ENCODE results near the gene SLCO3A1.

DNA sequence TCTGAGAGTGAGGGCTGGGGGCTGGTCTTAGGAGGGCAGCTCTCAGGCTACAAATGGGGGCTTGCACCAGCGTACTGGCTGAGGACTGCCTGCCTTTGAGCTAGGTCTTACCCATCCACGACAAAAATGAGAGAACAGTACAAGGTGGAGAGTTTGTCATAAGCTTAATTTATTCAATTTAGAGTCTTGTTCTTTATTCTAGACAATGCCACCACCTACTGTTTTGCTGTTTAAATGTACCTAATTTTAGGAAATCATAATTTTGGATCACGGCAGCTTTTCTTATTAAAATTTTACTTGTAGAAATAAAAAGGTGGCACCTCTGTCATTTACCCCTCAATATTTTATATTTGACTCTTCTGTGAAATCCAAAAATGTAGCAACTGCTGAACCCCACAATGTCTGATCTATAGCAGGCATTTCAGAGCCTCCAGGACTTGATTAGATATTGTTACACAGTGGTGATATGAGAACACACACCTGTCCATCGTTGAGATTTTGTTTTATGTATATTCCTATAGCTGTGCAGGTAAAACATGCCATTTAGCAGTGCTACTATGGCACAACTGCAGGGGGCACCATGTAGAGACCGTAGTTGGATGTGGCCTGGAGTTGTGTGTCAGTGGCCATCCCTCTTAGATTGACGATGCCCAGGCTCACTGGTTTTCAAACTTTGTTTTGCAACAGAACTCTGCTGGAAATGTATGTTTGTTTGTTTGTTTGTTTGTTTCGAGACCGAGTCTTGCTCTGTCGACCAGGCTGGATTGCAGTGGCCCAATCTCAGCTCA, 88.6 kb downstream of the SLCO3A1 start:
- TF ChIP-seq, protein P1, sequence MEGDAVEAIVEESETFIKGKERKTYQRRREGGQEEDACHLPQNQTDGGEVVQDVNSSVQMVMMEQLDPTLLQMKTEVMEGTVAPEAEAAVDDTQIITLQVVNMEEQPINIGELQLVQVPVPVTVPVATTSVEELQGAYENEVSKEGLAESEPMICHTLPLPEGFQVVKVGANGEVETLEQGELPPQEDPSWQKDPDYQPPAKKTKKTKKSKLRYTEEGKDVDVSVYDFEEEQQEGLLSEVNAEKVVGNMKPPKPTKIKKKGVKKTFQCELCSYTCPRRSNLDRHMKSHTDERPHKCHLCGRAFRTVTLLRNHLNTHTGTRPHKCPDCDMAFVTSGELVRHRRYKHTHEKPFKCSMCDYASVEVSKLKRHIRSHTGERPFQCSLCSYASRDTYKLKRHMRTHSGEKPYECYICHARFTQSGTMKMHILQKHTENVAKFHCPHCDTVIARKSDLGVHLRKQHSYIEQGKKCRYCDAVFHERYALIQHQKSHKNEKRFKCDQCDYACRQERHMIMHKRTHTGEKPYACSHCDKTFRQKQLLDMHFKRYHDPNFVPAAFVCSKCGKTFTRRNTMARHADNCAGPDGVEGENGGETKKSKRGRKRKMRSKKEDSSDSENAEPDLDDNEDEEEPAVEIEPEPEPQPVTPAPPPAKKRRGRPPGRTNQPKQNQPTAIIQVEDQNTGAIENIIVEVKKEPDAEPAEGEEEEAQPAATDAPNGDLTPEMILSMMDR (IDR thresholded peaks at IDR 0.05; ENCODE audit: low read depth, low read length, missing input control) = no peak
- TF ChIP-seq RAD21 (IDR thresholded peaks at IDR 0.05) (peak; percentile 12 to 25), TAF1 (conservative IDR thresholded peaks at IDR 0.05) (no peak), GABPA (IDR thresholded peaks at IDR 0.05 in 1 of 2, conservative IDR thresholded peaks at IDR 0.05 in 1 of 2) (no peak), EGR1 (IDR thresholded peaks at IDR 0.05; ENCODE audit: low read depth in 2 of 2) (no peak), SP1 (IDR thresholded peaks at IDR 0.05) (no peak), RXRA (IDR thresholded peaks at IDR 0.05) (no peak), JUND (IDR thresholded peaks at IDR 0.05) (no peak), NR2F2 (IDR thresholded peaks at IDR 0.05) (no peak), YY1 (IDR thresholded peaks at IDR 0.05) (no peak)
- TF ChIP-seq, protein P2, sequence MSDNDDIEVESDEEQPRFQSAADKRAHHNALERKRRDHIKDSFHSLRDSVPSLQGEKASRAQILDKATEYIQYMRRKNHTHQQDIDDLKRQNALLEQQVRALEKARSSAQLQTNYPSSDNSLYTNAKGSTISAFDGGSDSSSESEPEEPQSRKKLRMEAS (IDR thresholded peaks at IDR 0.05) = no peak
- TF ChIP-seq, protein P3, sequence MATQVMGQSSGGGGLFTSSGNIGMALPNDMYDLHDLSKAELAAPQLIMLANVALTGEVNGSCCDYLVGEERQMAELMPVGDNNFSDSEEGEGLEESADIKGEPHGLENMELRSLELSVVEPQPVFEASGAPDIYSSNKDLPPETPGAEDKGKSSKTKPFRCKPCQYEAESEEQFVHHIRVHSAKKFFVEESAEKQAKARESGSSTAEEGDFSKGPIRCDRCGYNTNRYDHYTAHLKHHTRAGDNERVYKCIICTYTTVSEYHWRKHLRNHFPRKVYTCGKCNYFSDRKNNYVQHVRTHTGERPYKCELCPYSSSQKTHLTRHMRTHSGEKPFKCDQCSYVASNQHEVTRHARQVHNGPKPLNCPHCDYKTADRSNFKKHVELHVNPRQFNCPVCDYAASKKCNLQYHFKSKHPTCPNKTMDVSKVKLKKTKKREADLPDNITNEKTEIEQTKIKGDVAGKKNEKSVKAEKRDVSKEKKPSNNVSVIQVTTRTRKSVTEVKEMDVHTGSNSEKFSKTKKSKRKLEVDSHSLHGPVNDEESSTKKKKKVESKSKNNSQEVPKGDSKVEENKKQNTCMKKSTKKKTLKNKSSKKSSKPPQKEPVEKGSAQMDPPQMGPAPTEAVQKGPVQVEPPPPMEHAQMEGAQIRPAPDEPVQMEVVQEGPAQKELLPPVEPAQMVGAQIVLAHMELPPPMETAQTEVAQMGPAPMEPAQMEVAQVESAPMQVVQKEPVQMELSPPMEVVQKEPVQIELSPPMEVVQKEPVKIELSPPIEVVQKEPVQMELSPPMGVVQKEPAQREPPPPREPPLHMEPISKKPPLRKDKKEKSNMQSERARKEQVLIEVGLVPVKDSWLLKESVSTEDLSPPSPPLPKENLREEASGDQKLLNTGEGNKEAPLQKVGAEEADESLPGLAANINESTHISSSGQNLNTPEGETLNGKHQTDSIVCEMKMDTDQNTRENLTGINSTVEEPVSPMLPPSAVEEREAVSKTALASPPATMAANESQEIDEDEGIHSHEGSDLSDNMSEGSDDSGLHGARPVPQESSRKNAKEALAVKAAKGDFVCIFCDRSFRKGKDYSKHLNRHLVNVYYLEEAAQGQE (IDR thresholded peaks at IDR 0.05) = no peak
- TF ChIP-seq, protein P4, sequence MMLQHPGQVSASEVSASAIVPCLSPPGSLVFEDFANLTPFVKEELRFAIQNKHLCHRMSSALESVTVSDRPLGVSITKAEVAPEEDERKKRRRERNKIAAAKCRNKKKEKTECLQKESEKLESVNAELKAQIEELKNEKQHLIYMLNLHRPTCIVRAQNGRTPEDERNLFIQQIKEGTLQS (IDR thresholded peaks at IDR 0.05) = no peak
